Fibroblast of the aortic adventitia (primary cell): Measurements from ENCODE around the gene CAMTA1. TPM values are rescaled to one million over a fixed set of nuclear protein-coding genes. Genes with fewer than 3 reads are reported as not detected.

Experiments
- DNase-seq: peaks from one replicate; pipeline ENCODE4 v3.0.0-alpha.2; 2010; ENCODE audit warnings: low read depth
- H3K4me3 ChIP-seq: 2 replicates; pipeline ENCODE4 v1.5.1; 2011; ENCODE audit warnings: low read depth, mild to moderate bottlenecking, control low read depth, low read length, moderate library complexity
- total RNA-seq: library from RNA; depleted of rRNA; stranded (reverse); fragments of >200 nt; gene quantifications from 2 replicates; pipeline ENCODE4 v1.2.3, GENCODE V29; 2012; ENCODE audit warnings: low replicate concordance
- TF ChIP-seq, protein P1 (sequence below): IDR thresholded peaks from 2 replicates; pipeline ENCODE4 v1.5.1; 2011; ENCODE audit warnings: mild to moderate bottlenecking, low read length, control low read depth, inconsistent platforms; ENCODE audit not compliant: insufficient read depth

CAMTA1 gene
- total RNA-seq, 1 donor: 91.9 TPM

DNA sequence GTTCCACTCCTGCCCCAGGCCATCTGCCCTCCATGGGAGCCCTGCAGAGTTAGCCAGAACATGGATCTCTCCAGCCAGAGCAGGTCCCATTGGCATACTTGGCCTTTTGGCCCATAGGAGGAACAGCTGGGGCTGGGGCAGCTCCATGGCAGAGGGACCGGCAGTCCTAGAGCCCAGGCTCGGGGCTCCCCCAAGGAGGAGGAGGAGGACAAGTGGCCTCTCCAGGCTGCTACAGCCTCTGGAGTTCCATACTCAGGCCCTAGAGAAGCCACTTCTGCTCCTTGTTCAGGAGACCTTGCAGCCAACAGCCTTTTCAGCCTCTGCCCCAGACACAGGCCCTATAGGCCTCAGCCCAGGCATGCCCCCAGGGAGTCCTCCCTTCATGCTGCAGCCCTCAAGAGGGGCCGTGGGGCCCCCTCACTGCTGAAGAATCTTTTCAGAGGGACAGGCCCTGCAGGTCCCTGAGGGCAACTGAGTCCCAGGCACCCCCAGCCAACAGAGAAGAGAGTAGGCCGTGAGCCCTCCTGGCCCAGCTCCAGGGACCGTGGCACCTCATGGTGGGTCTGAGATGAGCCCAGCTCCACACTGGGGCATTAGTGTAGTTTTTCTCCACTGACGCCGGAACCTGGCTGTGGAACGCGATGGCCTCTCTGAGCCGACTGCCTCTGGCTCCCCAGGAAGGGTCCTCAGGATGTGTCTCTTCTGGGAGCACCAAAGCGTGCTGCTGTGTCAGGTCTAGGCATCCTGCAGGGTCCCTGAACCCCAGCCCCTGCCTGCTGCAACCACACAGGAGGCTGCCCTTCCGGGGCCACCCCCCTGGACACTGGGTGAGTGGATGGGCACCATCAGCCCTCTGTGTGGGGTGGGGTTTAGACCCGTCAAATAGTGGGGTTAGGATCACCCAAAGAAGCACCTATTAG, 688.2 kb downstream of the CAMTA1 start:
- no peak for DNase-seq

DNA sequence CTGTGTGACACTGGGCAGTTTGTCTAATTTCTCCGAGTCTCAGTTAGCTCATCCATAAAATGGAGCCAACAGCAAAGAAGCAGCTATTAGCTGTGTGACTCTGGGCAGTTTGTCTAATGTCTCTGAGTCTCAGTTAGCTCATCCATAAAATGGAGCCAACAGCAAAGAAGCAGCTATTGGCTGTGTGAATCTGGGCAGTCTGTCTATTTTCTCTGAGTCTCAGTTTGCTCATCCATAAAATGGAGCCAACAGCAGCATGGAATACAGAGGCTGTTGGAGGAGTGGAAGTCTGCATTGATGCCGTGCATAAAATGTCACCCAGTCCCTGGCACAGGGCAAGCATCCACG, 688.9 kb downstream of the CAMTA1 start:
- no peak overlapping the region for H3K4me3 ChIP-seq
- DNase-seq: no peak
- TF ChIP-seq, protein P1, sequence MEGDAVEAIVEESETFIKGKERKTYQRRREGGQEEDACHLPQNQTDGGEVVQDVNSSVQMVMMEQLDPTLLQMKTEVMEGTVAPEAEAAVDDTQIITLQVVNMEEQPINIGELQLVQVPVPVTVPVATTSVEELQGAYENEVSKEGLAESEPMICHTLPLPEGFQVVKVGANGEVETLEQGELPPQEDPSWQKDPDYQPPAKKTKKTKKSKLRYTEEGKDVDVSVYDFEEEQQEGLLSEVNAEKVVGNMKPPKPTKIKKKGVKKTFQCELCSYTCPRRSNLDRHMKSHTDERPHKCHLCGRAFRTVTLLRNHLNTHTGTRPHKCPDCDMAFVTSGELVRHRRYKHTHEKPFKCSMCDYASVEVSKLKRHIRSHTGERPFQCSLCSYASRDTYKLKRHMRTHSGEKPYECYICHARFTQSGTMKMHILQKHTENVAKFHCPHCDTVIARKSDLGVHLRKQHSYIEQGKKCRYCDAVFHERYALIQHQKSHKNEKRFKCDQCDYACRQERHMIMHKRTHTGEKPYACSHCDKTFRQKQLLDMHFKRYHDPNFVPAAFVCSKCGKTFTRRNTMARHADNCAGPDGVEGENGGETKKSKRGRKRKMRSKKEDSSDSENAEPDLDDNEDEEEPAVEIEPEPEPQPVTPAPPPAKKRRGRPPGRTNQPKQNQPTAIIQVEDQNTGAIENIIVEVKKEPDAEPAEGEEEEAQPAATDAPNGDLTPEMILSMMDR: no peak

More for the DNA sequence above, 688.2 kb downstream of the CAMTA1 start:
- TF ChIP-seq, protein P1: no peak
- no peak overlapping the region for H3K4me3 ChIP-seq

DNA sequence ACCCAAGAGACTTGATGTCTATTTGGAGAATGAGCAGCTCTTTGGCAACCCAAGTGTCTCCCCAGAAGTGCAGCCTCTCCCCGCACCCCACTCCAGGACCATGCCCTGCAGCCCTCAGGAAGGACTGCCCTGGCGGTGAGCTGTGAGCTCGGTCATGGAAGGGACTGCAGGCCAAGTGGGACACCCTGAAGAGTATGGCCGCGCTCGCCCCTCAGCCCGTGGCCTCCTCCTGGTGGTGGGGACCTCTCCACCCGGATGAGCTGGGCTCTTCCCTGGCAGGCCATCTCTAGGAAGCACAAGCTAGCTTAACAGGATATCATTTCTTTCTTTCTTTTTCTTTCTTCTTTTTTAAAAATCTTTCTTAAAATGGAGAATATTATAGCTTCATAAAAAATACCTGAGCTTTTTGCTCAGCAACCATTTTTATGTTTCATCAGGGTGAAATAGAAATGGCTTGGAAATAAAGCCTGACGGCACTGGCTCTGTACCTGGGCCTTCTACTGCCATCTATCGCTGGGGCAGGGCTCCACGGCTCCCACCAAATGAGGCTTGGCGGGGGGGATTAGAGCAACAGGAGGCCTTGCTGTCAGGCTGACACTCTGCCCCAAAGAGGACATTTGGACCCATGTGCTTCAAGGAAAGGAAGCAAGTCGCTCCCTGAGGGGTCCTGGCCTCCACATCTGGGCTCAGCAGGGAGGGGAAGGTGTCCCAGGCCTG, 689.7 kb downstream of the CAMTA1 start:
- TF ChIP-seq, protein P1: no peak
- H3K4me3 ChIP-seq: no peak overlapping the region
- DNase-seq: no peak

DNA sequence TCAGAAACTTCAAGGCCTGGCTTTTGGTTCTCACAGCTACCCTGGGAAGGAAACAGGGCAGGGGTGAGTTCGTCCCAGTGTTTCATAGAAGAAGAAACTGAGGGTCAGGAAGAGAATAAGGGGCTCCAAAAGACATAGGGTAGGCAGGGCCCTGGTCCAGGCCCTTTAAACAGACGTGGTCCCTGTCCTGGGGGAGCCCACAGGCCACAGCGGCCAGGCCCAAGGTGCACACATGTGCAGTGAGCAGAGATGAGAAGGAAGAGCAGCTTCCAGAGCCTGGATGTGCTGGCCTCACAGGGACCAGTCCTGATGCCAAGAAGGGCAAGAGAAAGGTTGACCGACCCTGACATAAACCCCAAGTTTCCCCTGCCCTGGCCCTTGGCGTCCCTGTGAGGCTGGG, 690.4 kb downstream of the CAMTA1 start:
- H3K4me3 ChIP-seq: no peak overlapping the region
- DNase-seq: no peak
- TF ChIP-seq, protein P1: no peak

DNA sequence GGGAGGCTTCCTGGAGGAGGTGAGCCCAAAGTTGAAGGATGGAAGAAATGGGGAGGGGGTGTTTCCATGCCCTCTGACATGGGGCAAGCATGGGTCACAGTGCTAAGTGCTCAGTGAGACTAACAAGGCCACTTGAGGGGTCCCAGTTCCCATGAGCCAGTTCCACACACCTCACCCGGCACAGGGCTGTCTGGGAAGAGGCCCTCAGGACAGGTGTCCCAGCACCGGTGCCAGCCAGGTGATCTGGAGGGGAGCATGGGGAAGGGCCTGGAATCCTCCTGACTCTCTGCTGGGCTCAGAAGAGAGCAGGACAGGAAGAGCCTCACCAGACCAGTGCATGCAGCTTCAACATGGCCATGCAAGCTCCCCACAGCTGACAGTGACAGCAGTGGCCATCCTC, 691.1 kb downstream of the CAMTA1 start:
- DNase-seq: no peak
- no peak overlapping the region for H3K4me3 ChIP-seq
- TF ChIP-seq, protein P1: no peak

DNA sequence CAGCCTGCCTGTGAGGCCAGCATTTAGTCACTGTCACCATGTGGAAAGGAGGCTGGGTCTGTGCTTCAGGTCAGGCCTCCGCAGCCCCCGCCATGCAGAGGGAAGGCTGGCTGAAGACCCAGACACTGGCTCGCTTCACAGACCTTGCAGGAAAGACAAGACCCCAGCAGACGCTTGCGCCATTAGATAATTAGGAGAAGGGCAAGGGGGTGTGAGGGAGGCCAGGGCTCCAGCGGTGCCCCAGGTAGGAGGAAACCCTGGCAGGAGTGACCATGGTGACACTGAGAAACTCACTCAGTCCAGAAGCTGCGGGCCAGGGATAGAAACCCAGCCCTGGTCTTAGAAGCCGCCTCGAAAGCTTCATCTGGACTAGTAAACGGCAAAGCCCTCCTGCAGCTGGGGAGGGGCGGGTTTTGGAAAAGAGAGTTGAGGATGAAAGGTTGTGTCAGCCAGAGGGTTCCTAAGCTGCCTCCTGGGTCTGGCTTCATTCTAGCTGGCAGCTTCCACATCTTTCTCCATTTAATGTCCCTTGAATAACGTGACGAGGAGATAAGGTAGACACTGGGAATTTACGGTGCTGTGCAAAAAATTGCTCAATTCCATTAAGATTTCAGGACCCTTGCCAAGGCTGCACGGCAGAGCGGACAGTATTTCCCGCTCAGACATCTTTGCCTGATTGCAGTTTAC, 691.8 kb downstream of the CAMTA1 start:
- TF ChIP-seq, protein P1: no peak
- DNase-seq: peak; percentile 67
- H3K4me3 ChIP-seq: no peak overlapping the region
